Activated CD8-positive, alpha-beta memory T cell treated with anti-CD3 and anti-CD28 coated beads, Interleukin-2, amount 10 ng/mL, durations not matched to agents 7 days and 5 days (primary cell): ENCODE measurements around the gene SPON1. TPM values are rescaled to one million over a fixed set of nuclear protein-coding genes. Genes with fewer than 3 reads are reported as not detected.

Experiments
- ATAC-seq: fragments of 150-1000 bp; cut with Tn5 transposase; one replicate; pipeline ENCODE4 v1.10.0; 2021; ENCODE audit warnings: moderate library complexity
- CTCF ChIA-PET: fragments of 350-600 bp; sonication (Branson Sonifier 250); formaldehyde crosslinking; loops from one replicate; lab custom pipeline; 2021; ENCODE audit warnings: antibody characterized with exemption; lab: Charles Lee
- DNase-seq: peaks from one replicate; pipeline ENCODE4 v3.0.0-alpha.2; 2020
- H3K27ac Mint-ChIP-seq: one replicate; pipeline ENCODE4 v1.8.0; 2021; ENCODE audit warnings: mild to moderate bottlenecking, mixed read lengths
- H3K27me3 Mint-ChIP-seq: one replicate; pipeline ENCODE4 v1.8.0; 2021; ENCODE audit warnings: mixed read lengths
- H3K36me3 Mint-ChIP-seq: one replicate; pipeline ENCODE4 v1.8.0; 2021; ENCODE audit warnings: mild to moderate bottlenecking, mixed read lengths
- H3K4me1 Mint-ChIP-seq: one replicate; pipeline ENCODE4 v1.8.0; 2021; ENCODE audit warnings: mixed read lengths
- H3K4me3 Mint-ChIP-seq: one replicate; pipeline ENCODE4 v1.8.0; 2021; ENCODE audit warnings: mild to moderate bottlenecking, moderate library complexity, mixed read lengths
- H3K9me3 Mint-ChIP-seq: one replicate; pipeline ENCODE4 v1.8.0; 2022; ENCODE audit warnings: low read depth, mixed read lengths
- total RNA-seq, 2 experiments: library from RNA; stranded (reverse); gene quantifications; one replicate each; pipeline ENCODE4 v1.2.3, GENCODE V29; 2021

SPON1 gene
- total RNA-seq, 2 experiments from 2014 or later = not detected

DNA sequence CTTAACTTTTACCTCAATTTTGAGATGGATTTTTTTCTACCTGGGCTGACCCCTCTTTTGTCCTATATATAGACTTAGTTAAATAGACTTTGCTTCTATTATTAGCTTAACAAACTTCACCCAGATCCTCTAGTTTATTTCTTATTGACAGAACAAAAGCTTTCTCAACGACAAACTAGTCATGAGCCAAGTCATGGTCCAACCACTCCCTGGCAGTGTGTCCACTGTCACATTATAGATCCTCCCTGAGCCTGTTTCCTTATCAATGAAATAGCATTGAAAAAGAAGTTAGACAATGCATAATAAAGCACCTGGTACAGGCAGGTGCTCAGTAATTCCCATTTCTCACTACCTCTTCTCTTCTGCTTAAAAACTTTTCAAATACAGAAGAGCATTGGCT is 155.1 kb downstream of the SPON1 start:
- DNase-seq = no peak
- no peak overlapping the region for H3K4me3 Mint-ChIP-seq
- peaks cover 3% of the 10 kb centered on the region for H3K27me3 Mint-ChIP-seq
- peaks cover 8% of the 10 kb centered on the region for H3K4me1 Mint-ChIP-seq
- H3K36me3 Mint-ChIP-seq = no peaks in the 10 kb centered on the region
- H3K9me3 Mint-ChIP-seq = no peaks in the 10 kb centered on the region
- H3K27ac Mint-ChIP-seq = no peak overlapping the region
- CTCF ChIA-PET = no interaction called here
- no peak for ATAC-seq

DNA sequence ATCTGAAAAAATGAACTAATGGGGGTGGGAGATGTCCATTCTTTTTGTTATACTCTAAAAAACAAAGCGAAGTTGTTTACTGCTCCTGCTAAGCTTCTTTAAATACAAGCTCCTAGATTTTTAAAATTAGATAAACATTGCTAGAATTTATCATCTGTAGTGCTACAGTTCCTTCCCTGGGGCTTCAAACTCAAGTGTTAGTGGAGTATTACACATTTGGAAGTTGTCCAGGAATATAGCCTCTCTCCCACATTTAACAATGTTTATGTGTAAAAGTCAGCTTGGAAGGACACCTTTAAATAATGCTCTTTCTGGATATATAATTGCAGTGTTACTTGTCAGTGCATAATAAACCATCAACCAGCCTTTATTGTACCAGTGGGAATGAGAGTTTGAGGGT is 155.5 kb downstream of the SPON1 start:
- no peak for DNase-seq
- no peak overlapping the region for H3K4me3 Mint-ChIP-seq
- peaks cover 3% of the 10 kb centered on the region for H3K27me3 Mint-ChIP-seq
- H3K9me3 Mint-ChIP-seq = no peaks in the 10 kb centered on the region
- peaks cover 8% of the 10 kb centered on the region for H3K4me1 Mint-ChIP-seq
- CTCF ChIA-PET = no interaction called here
- no peaks in the 10 kb centered on the region for H3K36me3 Mint-ChIP-seq
- no peak for ATAC-seq
- H3K27ac Mint-ChIP-seq = no peak overlapping the region

DNA sequence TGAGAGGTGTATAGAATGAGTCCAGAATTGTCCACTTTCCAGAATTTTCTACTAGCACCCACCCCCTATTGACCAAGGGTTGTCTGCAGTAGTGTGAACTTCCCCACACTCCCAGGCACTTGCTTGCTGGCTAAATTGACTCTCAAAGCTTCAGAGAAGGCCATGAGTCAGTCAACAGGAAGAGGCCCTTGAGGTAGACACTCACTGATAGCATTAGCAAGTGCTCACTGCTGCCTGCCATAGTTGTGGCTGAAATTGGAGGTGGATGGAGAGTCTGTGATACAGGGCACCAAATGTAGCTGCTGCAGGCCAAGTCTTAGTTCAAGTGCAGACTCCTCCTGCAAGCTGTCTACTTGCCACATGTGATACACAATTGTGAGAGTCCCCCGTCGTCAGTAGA is 156.8 kb downstream of the SPON1 start:
- H3K27ac Mint-ChIP-seq = no peak overlapping the region
- ATAC-seq = no peak
- peak; percentile 46 for DNase-seq
- CTCF ChIA-PET = no interaction called here
- no peaks in the 10 kb centered on the region for H3K36me3 Mint-ChIP-seq
- H3K9me3 Mint-ChIP-seq = no peaks in the 10 kb centered on the region
- peaks cover 8% of the 10 kb centered on the region for H3K4me1 Mint-ChIP-seq
- no peak overlapping the region for H3K4me3 Mint-ChIP-seq
- peaks cover 3% of the 10 kb centered on the region for H3K27me3 Mint-ChIP-seq

DNA sequence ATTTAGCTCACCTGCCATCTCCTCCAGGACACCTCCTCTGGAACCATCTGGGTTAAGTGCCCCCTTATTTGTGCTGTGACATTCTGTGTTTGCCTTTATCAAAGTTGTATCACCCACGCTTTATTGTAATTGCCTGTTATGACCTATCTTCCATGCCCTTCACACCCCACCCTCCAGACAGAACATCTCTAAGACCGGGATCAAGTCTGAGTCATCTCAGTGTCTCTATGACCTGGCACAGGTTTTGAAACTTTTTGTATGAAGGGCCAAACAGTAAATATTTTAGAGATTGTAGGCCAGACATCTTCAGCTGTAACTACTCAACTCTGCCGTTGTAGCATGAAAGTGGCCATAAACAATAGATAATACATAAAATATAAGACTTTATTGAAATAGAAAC is 161.8 kb downstream of the SPON1 start:
- peaks cover 3% of the 10 kb centered on the region for H3K4me1 Mint-ChIP-seq
- DNase-seq (no peak), ATAC-seq (no peak)
- H3K9me3 Mint-ChIP-seq = no peaks in the 10 kb centered on the region
- H3K36me3 Mint-ChIP-seq = no peaks in the 10 kb centered on the region
- CTCF ChIA-PET = no interaction called here
- no peak overlapping the region for H3K27ac Mint-ChIP-seq
- H3K4me3 Mint-ChIP-seq = no peak overlapping the region
- H3K27me3 Mint-ChIP-seq = no peaks in the 10 kb centered on the region

DNA sequence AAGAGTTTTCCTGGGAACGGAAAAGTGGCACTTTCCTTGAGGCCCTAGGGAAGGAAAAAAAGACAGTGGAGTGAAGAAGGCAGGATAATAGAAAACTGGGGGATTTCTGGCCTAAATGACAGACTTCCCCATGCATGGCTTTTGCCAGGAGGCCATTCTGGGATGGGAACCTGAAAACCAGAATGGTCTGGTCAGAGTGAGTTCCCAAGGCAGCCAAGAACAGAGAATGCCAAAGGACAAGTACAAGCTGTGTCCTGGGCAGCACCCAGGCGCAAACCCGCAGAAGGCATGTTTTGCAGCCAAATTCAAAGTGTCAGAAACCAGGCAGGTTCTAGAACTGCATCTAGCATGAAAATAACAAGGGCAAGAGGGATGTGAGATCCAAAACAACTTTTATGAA is 162.4 kb downstream of the SPON1 start:
- no peak for DNase-seq
- Mint-ChIP-seq H3K4me1 (no peaks in the 10 kb centered on the region), H3K4me3 (no peak overlapping the region), H3K9me3 (peaks cover 3% of the 10 kb centered on the region), H3K36me3 (no peaks in the 10 kb centered on the region), H3K27ac (no peak overlapping the region), H3K27me3 (no peaks in the 10 kb centered on the region)
- no peak for ATAC-seq
- CTCF ChIA-PET = no interaction called here

DNA sequence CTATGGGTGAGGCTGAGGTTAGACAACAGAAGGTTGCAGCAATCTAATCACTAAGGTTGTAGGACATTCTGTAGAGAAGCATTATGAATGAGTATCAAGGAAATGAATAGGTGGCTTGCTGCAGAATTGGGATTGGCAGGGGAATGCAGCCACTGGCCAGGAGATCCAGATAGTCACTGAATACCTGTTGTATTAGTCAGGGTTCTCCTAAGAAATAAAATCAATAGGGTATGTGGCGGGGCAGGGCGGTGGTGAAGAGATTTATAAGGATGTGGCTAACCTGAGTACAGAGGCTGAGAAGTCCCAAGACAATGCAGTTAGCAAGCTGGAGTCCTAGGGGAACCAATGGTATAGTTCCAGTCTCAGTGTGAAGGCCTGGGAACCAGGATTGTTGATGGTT is 163.0 kb downstream of the SPON1 start:
- ATAC-seq = no peak

DNA sequence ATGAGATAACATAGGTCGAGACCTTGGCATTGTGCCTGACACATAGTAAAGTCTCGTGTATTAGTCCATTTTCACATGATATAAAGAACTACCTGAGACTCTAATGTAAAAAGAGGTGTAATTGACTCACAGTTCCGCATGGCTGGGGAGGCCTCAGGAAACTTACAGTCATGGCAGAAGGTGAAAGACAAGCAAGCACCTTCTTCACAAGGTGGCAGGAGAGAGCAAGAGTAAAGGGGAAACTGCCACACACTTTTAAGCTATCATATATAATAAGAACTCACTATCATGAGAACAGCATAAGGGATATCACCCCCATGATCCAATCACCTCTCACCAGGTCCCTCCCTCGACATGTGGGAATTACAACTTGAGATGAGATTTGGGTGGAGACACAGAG is 165.2 kb downstream of the SPON1 start:
- CTCF ChIA-PET = no interaction called here
- Mint-ChIP-seq H3K4me3 (no peak overlapping the region), H3K4me1 (no peaks in the 10 kb centered on the region), H3K27ac (no peak overlapping the region), H3K27me3 (no peaks in the 10 kb centered on the region), H3K9me3 (peaks cover 4% of the 10 kb centered on the region), H3K36me3 (no peaks in the 10 kb centered on the region)
- DNase-seq (no peak), ATAC-seq (no peak)

More for the DNA sequence above, 163.0 kb downstream of the SPON1 start:
- H3K36me3 Mint-ChIP-seq = no peaks in the 10 kb centered on the region
- peaks cover 4% of the 10 kb centered on the region for H3K9me3 Mint-ChIP-seq
- H3K27ac Mint-ChIP-seq = no peak overlapping the region
- no peak overlapping the region for H3K4me3 Mint-ChIP-seq
- H3K4me1 Mint-ChIP-seq = no peaks in the 10 kb centered on the region
- no peak for DNase-seq
- CTCF ChIA-PET = no interaction called here
- no peaks in the 10 kb centered on the region for H3K27me3 Mint-ChIP-seq

DNA sequence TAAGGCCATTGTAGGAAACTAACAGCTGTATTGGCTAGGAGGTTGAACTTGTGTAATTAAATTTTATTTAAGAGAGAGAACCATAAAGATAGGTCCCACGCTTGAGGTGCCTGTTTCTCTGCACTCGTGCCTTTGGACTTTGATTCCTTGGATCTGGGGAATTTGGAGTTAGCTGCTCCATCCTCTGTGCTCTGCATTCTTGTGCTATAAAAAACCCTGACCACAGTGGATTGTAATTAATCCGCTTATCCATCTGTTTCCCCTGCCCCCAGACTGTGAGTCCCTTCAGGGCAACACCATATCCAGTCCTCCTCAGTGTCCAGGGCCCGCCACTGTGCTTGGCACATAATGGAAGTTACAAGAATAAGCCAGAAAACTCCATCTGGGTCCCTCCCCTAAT is 169.8 kb downstream of the SPON1 start:
- peaks cover 4% of the 10 kb centered on the region for H3K9me3 Mint-ChIP-seq
- DNase-seq = no peak
- no peak overlapping the region for H3K27ac Mint-ChIP-seq
- no peaks in the 10 kb centered on the region for H3K4me1 Mint-ChIP-seq
- ATAC-seq = no peak
- no peaks in the 10 kb centered on the region for H3K36me3 Mint-ChIP-seq
- no peak overlapping the region for H3K4me3 Mint-ChIP-seq
- CTCF ChIA-PET = no interaction called here
- no peaks in the 10 kb centered on the region for H3K27me3 Mint-ChIP-seq

DNA sequence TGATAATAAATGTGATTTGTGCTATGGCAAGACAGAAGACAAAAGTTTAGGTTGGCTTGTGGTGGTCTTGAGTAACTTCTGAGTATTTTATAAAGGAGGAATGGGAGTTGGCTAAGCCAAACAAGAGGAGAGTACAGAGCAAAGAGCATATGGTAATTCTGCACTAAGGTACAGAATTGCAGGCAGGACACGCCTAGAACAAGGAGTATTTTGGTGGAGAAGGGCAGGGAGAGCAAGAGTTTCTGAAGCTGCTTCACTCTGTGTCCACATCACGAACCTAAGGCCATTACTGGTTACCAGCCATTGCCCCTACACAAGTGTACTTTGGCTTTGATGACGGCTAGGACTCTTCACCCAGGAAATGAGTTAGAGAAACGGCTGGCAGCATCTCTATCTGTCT is 170.9 kb downstream of the SPON1 start:
- Mint-ChIP-seq H3K27ac (no peak overlapping the region), H3K9me3 (peaks cover 4% of the 10 kb centered on the region), H3K36me3 (no peaks in the 10 kb centered on the region), H3K27me3 (no peaks in the 10 kb centered on the region), H3K4me1 (no peaks in the 10 kb centered on the region), H3K4me3 (no peak overlapping the region)
- ATAC-seq = no peak
- no peak for DNase-seq
- CTCF ChIA-PET = no interaction called here

DNA sequence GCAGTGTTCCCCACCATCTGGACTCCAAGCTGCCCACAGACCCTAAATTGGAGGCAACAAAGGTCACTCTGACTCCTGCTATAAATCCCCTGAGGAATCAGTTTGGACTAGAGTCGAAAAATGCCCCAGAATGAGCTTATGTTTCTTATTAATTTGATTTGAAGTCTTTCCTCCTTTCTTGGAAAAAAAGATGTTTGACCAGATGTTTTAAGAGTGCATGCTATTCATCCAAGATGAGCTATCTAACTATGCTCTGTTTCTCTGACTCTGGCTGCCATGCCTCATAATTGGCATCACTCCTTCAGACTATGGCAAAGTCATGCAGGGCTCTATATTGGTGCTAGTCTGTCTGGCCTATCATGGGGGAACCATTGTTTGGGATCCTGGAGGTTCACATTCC is 174.0 kb downstream of the SPON1 start:
- H3K9me3 Mint-ChIP-seq = no peaks in the 10 kb centered on the region
- no peaks in the 10 kb centered on the region for H3K27me3 Mint-ChIP-seq
- H3K4me1 Mint-ChIP-seq = no peaks in the 10 kb centered on the region
- H3K4me3 Mint-ChIP-seq = no peak overlapping the region
- H3K27ac Mint-ChIP-seq = no peak overlapping the region
- no peaks in the 10 kb centered on the region for H3K36me3 Mint-ChIP-seq
- ATAC-seq (no peak), DNase-seq (no peak)
- CTCF ChIA-PET = no interaction called here

DNA sequence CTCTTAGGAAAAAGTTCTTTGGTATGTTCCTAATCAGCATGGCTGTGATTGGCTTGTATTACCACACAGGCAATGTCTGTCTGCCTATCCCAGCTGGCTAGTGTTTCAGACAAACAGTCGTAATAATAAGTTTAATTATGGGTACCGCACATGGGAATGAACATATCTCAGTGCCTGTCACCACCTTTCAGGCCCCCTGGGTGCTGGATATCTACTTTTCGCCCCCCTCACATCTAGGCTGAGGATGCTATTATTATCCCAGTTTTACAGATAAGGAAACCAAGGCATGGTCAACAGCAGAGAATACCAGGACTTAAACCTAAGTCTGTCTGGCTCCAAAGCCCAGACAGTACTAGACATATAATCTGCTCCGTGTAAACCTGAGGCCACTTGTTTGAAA is 174.8 kb downstream of the SPON1 start:
- Mint-ChIP-seq H3K4me3 (no peak overlapping the region), H3K9me3 (no peaks in the 10 kb centered on the region), H3K36me3 (no peaks in the 10 kb centered on the region), H3K27me3 (no peaks in the 10 kb centered on the region), H3K27ac (no peak overlapping the region), H3K4me1 (no peaks in the 10 kb centered on the region)
- CTCF ChIA-PET = no interaction called here
- no peak for ATAC-seq
- no peak for DNase-seq

DNA sequence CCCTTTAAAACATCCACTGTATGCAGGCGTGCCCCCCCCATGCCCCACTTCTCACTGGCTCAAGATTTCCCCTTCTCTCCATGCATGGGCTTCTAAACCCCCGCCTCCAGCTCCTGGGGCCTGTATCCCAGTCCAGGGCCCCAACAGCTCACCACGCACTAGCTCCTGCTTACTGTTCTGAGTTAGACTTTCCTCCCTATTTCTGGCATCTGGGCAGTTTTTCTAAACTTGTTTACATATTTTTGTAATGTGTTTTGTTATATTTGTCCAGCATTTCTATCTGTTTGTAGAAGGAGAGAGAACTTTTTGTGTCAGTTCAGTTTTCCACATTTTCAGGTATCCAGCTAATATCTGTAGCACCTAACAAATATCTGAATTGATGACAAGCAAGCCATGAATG is 178.5 kb downstream of the SPON1 start:
- ATAC-seq (no peak), DNase-seq (no peak)
- H3K36me3 Mint-ChIP-seq = no peaks in the 10 kb centered on the region
- peaks cover 6% of the 10 kb centered on the region for H3K4me1 Mint-ChIP-seq
- CTCF ChIA-PET = no interaction called here
- H3K27ac Mint-ChIP-seq = no peak overlapping the region
- H3K27me3 Mint-ChIP-seq = peaks cover 3% of the 10 kb centered on the region
- no peaks in the 10 kb centered on the region for H3K9me3 Mint-ChIP-seq
- H3K4me3 Mint-ChIP-seq = no peak overlapping the region

DNA sequence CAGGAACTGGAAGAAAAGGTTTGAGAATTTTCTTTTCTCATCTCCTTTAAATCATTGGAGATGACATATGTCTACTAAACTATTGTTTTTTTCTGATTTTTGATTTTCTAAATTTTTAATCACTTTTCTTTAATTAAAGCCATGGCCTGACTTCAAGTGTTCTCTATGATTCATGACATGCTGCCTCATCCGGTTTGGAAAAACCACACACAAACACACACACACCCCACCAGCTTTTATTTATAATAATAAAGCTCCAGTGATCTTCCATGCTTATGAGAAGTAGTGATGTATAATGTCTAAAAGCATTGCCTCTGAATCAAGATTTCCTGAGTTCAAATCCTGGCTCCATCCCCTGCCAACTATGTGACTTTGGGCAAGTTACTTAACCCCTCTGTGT is 179.2 kb downstream of the SPON1 start:
- Mint-ChIP-seq H3K36me3 (no peaks in the 10 kb centered on the region), H3K9me3 (no peaks in the 10 kb centered on the region), H3K4me3 (no peak overlapping the region), H3K4me1 (peaks cover 6% of the 10 kb centered on the region), H3K27me3 (peaks cover 3% of the 10 kb centered on the region), H3K27ac (no peak overlapping the region)
- ATAC-seq (no peak), DNase-seq (no peak)
- CTCF ChIA-PET = interaction anchor here (1.6 kb wide), 1 partner anchor 167 kb away, joined by 4 read pairs; no protein-coding TSS in a partner anchor

DNA sequence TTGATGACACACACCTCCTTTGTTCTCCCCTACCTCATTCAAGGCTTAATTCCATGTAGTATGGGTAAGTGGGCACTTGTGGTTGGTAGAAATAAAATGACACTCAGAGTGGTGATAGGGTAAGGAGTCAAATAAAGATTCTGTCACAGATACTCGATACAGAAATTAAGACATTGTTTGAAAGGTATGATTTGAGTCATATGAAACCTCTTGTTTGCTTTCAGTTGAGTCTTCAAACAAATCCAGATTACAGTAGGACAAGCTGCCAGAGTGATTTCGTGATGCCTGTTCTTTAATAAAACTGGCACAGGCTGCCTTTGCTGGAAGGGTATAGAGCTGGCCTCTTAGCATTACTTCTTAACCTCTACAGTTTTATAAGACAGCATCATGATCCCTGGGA is 182.4 kb downstream of the SPON1 start:
- H3K27ac Mint-ChIP-seq = no peak overlapping the region
- DNase-seq (no peak), ATAC-seq (peak; percentile 61)
- H3K4me1 Mint-ChIP-seq = peaks cover 6% of the 10 kb centered on the region
- H3K36me3 Mint-ChIP-seq = no peaks in the 10 kb centered on the region
- H3K4me3 Mint-ChIP-seq = no peak overlapping the region
- peaks cover 3% of the 10 kb centered on the region for H3K27me3 Mint-ChIP-seq
- CTCF ChIA-PET = no interaction called here
- no peaks in the 10 kb centered on the region for H3K9me3 Mint-ChIP-seq

DNA sequence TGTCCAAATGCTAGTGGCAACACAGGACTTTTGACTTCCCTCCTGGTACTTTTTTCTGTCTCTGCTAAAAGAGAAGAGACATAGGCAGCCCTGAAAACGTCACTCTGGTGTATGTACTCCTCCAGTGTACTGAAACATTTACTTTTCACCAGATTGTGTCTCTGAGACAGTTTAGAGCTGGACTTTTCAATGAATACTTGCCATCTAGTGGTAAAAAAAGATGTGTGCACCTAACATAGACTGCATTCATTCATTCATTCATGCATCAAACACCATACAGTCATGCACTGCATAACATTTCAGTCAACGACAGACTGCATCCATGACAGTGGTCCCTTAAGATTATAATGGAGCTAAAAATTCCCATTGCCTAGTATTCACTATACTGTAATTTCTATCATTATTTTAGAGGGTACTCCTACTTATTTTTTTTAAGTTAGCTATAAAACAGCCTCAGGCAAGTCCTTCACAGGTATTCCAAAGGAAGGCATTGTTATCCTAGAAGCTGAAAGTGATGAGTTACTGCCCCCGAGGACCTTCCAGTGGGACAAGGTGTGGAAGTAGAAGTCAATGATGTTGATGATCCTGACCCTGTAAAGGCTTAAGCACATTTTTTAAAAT is 186.2 kb downstream of the SPON1 start:
- ATAC-seq (peak; percentile 67), DNase-seq (no peak)
- CTCF ChIA-PET = interaction anchor here (0.7 to 3.7 kb wide), 19 partner anchors 13 to 377 kb away, joined by 3 to 40 read pairs (median 4); no protein-coding TSS in a partner anchor
- Mint-ChIP-seq H3K27ac (no peak overlapping the region), H3K4me3 (no peak overlapping the region), H3K4me1 (peaks cover 6% of the 10 kb centered on the region), H3K27me3 (peaks cover 6% of the 10 kb centered on the region), H3K36me3 (no peaks in the 10 kb centered on the region), H3K9me3 (peaks cover 6% of the 10 kb centered on the region)
